DND-41 (cell line): Measurements from ENCODE around the gene FOXRED2.

Source experiments
- CTCF ChIP-seq: IDR thresholded peaks from 2 replicates; pipeline ENCODE4 v1.5.1; 2012; ENCODE audit warnings: borderline replicate concordance, low read length, moderate library complexity, mild to moderate bottlenecking; ENCODE audit not compliant: poor library complexity, severe bottlenecking; ENCODE audit errors: extremely low read depth
- EZH2 ChIP-seq: IDR thresholded peaks from 3 replicates; pipeline ENCODE4 v1.6.1; 2012; ENCODE audit warnings: borderline replicate concordance, low read depth, mild to moderate bottlenecking, moderate library complexity, low read length, inconsistent platforms; ENCODE audit not compliant: severe bottlenecking

GRCh38 chr22:36469094-36469710 is 37.6 kb downstream of the FOXRED2 start:
- TF ChIP-seq CTCF (no peak), EZH2 (no peak)
